GM23248 (cell line): ENCODE measurements around the gene LENG9.

Experiments
- EZH2 ChIP-seq: fragments of 200-600 bp; sonication (generic); IDR thresholded peaks from 2 replicates; pipeline ENCODE4 v1.6.1; 2018; ENCODE audit warnings: antibody characterized with exemption, mild to moderate bottlenecking; ENCODE audit not compliant: insufficient read depth, poor library complexity, severe bottlenecking
- EZH2phosphoT487 ChIP-seq: fragments of 200-600 bp; sonication (generic); IDR thresholded peaks from 2 replicates; pipeline ENCODE4 v1.6.1; 2018; ENCODE audit warnings: antibody characterized with exemption, moderate library complexity, mild to moderate bottlenecking, low read depth; ENCODE audit not compliant: insufficient read depth

DNA sequence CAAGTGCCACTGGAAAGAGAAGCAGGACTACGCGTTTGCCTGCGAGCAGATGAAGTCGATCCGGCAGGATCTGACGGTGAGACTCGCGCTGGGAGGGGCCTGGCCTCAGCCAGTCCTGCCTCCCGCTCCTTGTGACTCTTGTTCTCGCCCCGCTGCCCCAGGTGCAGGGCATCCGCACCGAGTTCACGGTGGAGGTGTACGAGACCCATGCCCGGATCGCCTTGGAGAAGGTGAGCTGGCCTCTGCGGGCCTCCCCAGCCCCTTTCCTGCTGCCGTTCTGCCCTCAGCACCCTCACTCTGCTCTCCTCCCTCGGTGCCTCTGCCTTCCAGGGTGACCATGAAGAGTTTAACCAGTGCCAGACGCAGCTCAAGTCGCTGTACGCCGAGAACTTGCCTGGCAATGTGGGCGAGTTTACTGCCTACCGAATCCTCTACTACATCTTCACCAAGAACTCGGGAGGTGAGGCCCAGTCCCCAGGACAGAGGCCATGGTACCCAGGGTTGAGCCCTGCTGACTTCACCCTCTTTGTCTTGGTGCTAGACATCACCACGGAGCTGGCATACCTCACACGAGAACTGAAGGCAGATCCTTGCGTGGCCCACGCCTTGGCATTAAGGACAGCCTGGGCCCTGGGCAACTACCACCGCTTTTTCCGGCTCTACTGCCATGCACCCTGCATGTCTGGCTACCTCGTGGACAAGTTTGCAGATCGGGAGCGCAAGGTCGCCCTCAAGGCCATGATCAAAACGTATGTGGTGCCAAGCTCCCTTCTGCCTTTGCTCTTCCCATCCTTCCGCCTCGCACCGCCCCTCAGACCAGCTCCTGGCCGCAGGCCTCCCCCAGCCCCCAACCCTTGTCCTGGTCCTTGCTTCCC, 5.6 kb downstream of the LENG9 start:
- TF ChIP-seq EZH2phosphoT487: no peak
- no peak for TF ChIP-seq EZH2
